ENCODE data around the gene HPD.

- TF ChIP-seq CTCF (IDR thresholded peaks at IDR 0.05) (no peak), POLR2A (IDR thresholded peaks at IDR 0.05) (no peak)
These were observed 18.5 kb downstream of the HPD start for GRCh38 chr12:121839993-121840761.
